Astrocyte (in vitro differentiated cells and primary cell): Measurements from ENCODE around the gene SUPT3H. TPM values are rescaled to one million over a fixed set of nuclear protein-coding genes. Genes with fewer than 3 reads are reported as not detected.

Experiments used
- DNase-seq: peaks from one replicate; pipeline ENCODE4 v3.0.0-alpha.2; 2010; ENCODE audit warnings: low read depth
- FAIRE-seq: peaks from 2 replicates; lab custom pipeline; 2011; peaks lifted over from hg19 to GRCh38; lab: Jason Lieb, UNC
- H2AFZ ChIP-seq: 2 replicates; pipeline ENCODE4 v1.6.0; 2012; ENCODE audit warnings: low read depth, low read length, inconsistent platforms
- H3K27ac ChIP-seq: 2 replicates; pipeline ENCODE4 v1.5.1; 2011; ENCODE audit warnings: low read depth, low read length, inconsistent platforms
- H3K27me3 ChIP-seq: 2 replicates; pipeline ENCODE4 v1.6.0; 2011; ENCODE audit warnings: low read length, inconsistent platforms; ENCODE audit not compliant: insufficient read depth
- H3K36me3 ChIP-seq: 2 replicates; pipeline ENCODE4 v1.5.1; 2011; ENCODE audit warnings: low read length, inconsistent platforms; ENCODE audit not compliant: insufficient read depth
- H3K4me1 ChIP-seq: 2 replicates; pipeline ENCODE4 v1.5.1; 2011; ENCODE audit warnings: low read length, inconsistent platforms; ENCODE audit not compliant: insufficient read depth
- H3K4me2 ChIP-seq: 2 replicates; pipeline ENCODE4 v1.6.0; 2012; ENCODE audit warnings: low read length, inconsistent platforms
- H3K4me3 ChIP-seq: 2 replicates; pipeline ENCODE4 v1.5.1; 2011; ENCODE audit warnings: low read depth, mild to moderate bottlenecking, low read length, inconsistent platforms; ENCODE audit not compliant: insufficient read depth
- H3K79me2 ChIP-seq: 2 replicates; pipeline ENCODE4 v1.6.0; 2012; ENCODE audit warnings: mild to moderate bottlenecking, low read length, inconsistent platforms; ENCODE audit not compliant: insufficient read depth
- H3K9ac ChIP-seq: 2 replicates; pipeline ENCODE4 v1.6.0; 2012; ENCODE audit warnings: mild to moderate bottlenecking, low read length, inconsistent platforms
- H3K9me3 ChIP-seq: 2 replicates; pipeline ENCODE4 v1.5.1; 2012; ENCODE audit warnings: low read depth, mild to moderate bottlenecking, low read length, inconsistent platforms; ENCODE audit not compliant: insufficient read depth
- H4K20me1 ChIP-seq: 2 replicates; pipeline ENCODE4 v1.6.0; 2012; ENCODE audit warnings: low read length, inconsistent platforms; ENCODE audit not compliant: insufficient read depth
- H3K27ac Mint-ChIP-seq: one replicate; pipeline ENCODE4 v1.8.0; 2021; ENCODE audit warnings: mild to moderate bottlenecking, mixed read lengths; ENCODE audit not compliant: unreplicated experiment
- H3K27me3 Mint-ChIP-seq: one replicate; pipeline ENCODE4 v1.8.0; 2021; ENCODE audit warnings: low read depth, mixed read lengths; ENCODE audit not compliant: unreplicated experiment
- H3K36me3 Mint-ChIP-seq: one replicate; pipeline ENCODE4 v1.8.0; 2021; ENCODE audit warnings: low read depth, mixed read lengths; ENCODE audit not compliant: unreplicated experiment
- H3K4me1 Mint-ChIP-seq: one replicate; pipeline ENCODE4 v1.8.0; 2021; ENCODE audit warnings: low read depth, mixed read lengths; ENCODE audit not compliant: unreplicated experiment
- H3K4me3 Mint-ChIP-seq: one replicate; pipeline ENCODE4 v1.8.0; 2021; ENCODE audit warnings: mild to moderate bottlenecking, moderate library complexity, mixed read lengths; ENCODE audit not compliant: unreplicated experiment
- H3K9me3 Mint-ChIP-seq: one replicate; pipeline ENCODE4 v1.8.0; 2021; ENCODE audit warnings: mild to moderate bottlenecking, mixed read lengths; ENCODE audit not compliant: unreplicated experiment
- EZH2 ChIP-seq: IDR thresholded peaks from 2 replicates; pipeline ENCODE4 v1.6.1; 2012; ENCODE audit warnings: mild to moderate bottlenecking, low read length, inconsistent platforms; ENCODE audit not compliant: insufficient read depth
- total RNA-seq: library from RNA; stranded (reverse); gene quantifications from 2 replicates; pipeline ENCODE4 v1.2.1, GENCODE V29; 2021
- TF ChIP-seq, protein P1 (sequence below): IDR thresholded peaks from 2 replicates; pipeline ENCODE4 v1.5.1; 2011; ENCODE audit warnings: low read depth, mild to moderate bottlenecking, inconsistent platforms, low read length, moderate library complexity; ENCODE audit not compliant: insufficient read depth

The SUPT3H gene
- total RNA-seq, 1 donor from 2014 or later, result 12.4 TPM

- FAIRE-seq, result no peak
Measured at GRCh38 chr6:45109551-45109950, 268.2 kb downstream of the SUPT3H start.

GRCh38 chr6:45105170-45105820 is 272.4 kb downstream of the SUPT3H start:
- no peaks in the 10 kb centered on the region for H3K36me3 Mint-ChIP-seq
- no peaks in the 10 kb centered on the region for H3K36me3 ChIP-seq
- H3K27ac Mint-ChIP-seq, result no peak overlapping the region
- H3K9ac ChIP-seq, result no peak overlapping the region
- no peaks in the 10 kb centered on the region for H3K9me3 ChIP-seq
- no peaks in the 10 kb centered on the region for H3K27me3 Mint-ChIP-seq
- H3K27me3 ChIP-seq, result no peaks in the 10 kb centered on the region
- DNase-seq (peak; percentile 61), FAIRE-seq (no peak)
- no peaks in the 10 kb centered on the region for H3K9me3 Mint-ChIP-seq
- no peak overlapping the region for H3K27ac ChIP-seq
- H3K4me3 ChIP-seq, result no peak overlapping the region
- TF ChIP-seq EZH2, result no peak
- TF ChIP-seq, protein P1, sequence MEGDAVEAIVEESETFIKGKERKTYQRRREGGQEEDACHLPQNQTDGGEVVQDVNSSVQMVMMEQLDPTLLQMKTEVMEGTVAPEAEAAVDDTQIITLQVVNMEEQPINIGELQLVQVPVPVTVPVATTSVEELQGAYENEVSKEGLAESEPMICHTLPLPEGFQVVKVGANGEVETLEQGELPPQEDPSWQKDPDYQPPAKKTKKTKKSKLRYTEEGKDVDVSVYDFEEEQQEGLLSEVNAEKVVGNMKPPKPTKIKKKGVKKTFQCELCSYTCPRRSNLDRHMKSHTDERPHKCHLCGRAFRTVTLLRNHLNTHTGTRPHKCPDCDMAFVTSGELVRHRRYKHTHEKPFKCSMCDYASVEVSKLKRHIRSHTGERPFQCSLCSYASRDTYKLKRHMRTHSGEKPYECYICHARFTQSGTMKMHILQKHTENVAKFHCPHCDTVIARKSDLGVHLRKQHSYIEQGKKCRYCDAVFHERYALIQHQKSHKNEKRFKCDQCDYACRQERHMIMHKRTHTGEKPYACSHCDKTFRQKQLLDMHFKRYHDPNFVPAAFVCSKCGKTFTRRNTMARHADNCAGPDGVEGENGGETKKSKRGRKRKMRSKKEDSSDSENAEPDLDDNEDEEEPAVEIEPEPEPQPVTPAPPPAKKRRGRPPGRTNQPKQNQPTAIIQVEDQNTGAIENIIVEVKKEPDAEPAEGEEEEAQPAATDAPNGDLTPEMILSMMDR, result no peak
- no peaks in the 10 kb centered on the region for H3K79me2 ChIP-seq
- no peak overlapping the region for H3K4me2 ChIP-seq
- no peak overlapping the region for H2AFZ ChIP-seq
- H3K4me1 ChIP-seq, result no peaks in the 10 kb centered on the region
- H3K4me3 Mint-ChIP-seq, result no peak overlapping the region
- H4K20me1 ChIP-seq, result no peaks in the 10 kb centered on the region
- H3K4me1 Mint-ChIP-seq, result no peaks in the 10 kb centered on the region

More at GRCh38 chr6:45109551-45109950, 268.2 kb downstream of the SUPT3H start:
- Histone ChIP-seq H3K36me3 (no peaks in the 10 kb centered on the region), H3K9me3 (no peaks in the 10 kb centered on the region), H3K27me3 (no peaks in the 10 kb centered on the region), H3K9ac (no peak overlapping the region), H2AFZ (no peak overlapping the region), H4K20me1 (no peaks in the 10 kb centered on the region), H3K4me3 (no peak overlapping the region), H3K4me1 (no peaks in the 10 kb centered on the region), H3K27ac (no peak overlapping the region), H3K79me2 (no peaks in the 10 kb centered on the region), H3K4me2 (no peak overlapping the region)
- H3K36me3 Mint-ChIP-seq, result no peaks in the 10 kb centered on the region
- TF ChIP-seq EZH2, result no peak
- TF ChIP-seq, protein P1, result no peak
- no peak overlapping the region for H3K4me3 Mint-ChIP-seq
- peaks cover 3% of the 10 kb centered on the region for H3K4me1 Mint-ChIP-seq
- DNase-seq, result no peak
- no peaks in the 10 kb centered on the region for H3K27me3 Mint-ChIP-seq
- no peaks in the 10 kb centered on the region for H3K9me3 Mint-ChIP-seq
- no peak overlapping the region for H3K27ac Mint-ChIP-seq

GRCh38 chr6:45104429-45104828 is 273.3 kb downstream of the SUPT3H start:
- Mint-ChIP-seq H3K4me1 (no peaks in the 10 kb centered on the region), H3K27ac (no peak overlapping the region), H3K4me3 (no peak overlapping the region), H3K36me3 (no peaks in the 10 kb centered on the region), H3K27me3 (no peaks in the 10 kb centered on the region), H3K9me3 (no peaks in the 10 kb centered on the region)
- Histone ChIP-seq H2AFZ (no peak overlapping the region), H3K4me3 (no peak overlapping the region), H4K20me1 (no peaks in the 10 kb centered on the region), H3K79me2 (no peaks in the 10 kb centered on the region), H3K36me3 (no peaks in the 10 kb centered on the region), H3K9ac (no peak overlapping the region), H3K9me3 (no peaks in the 10 kb centered on the region), H3K4me2 (no peak overlapping the region), H3K27me3 (no peaks in the 10 kb centered on the region), H3K27ac (no peak overlapping the region), H3K4me1 (no peaks in the 10 kb centered on the region)
- FAIRE-seq, result no peak
- DNase-seq, result no peak
- TF ChIP-seq, protein P1, result no peak
- TF ChIP-seq EZH2, result no peak
